Uterus (tissue), 4 donors: ENCODE results near the gene PAX2. TPM values are rescaled to one million over a fixed set of nuclear protein-coding genes. Genes with fewer than 3 reads are reported as not detected.

Experiments
- DNase-seq, 2 donors: peaks; one replicate each; pipeline ENCODE4 v3.0.0-alpha.2; 2019 to 2020
- H3K27ac ChIP-seq, 2 donors: fragments of 200-600 bp; sonication (generic); 1 replicate in 1 of 2; 2 replicates in 1 of 2; pipeline ENCODE4 v1.5.1; 2016 to 2018
- H3K27me3 ChIP-seq, 2 donors: fragments of 200-600 bp; sonication (generic); one replicate each; pipeline ENCODE4 v1.5.1; 2018 to 2019; ENCODE audit warnings: control low read depth in 1 of 2
- H3K36me3 ChIP-seq, 2 donors: fragments of 200-600 bp; sonication (generic); one replicate each; pipeline ENCODE4 v1.5.1; 2019; ENCODE audit warnings: control low read depth in 1 of 2
- H3K4me1 ChIP-seq, 2 donors: fragments of 200-600 bp; sonication (generic); one replicate each; pipeline ENCODE4 v1.5.1; 2018 to 2019; ENCODE audit warnings: control low read depth in 1 of 2
- H3K4me3 ChIP-seq, 2 donors: fragments of 200-600 bp; sonication (generic); 1 replicate in 1 of 2; 2 replicates in 1 of 2; pipeline ENCODE4 v1.5.1; 2018 to 2019; ENCODE audit warnings: mild to moderate bottlenecking in 1 of 2
- H3K9me3 ChIP-seq, 2 donors: fragments of 200-600 bp; sonication (generic); one replicate each; pipeline ENCODE4 v1.5.1; 2019; ENCODE audit warnings: control low read depth in 1 of 2
- CTCF ChIP-seq, 4 experiments: fragments of 200-600 bp in 2 of 4; fragments of 450-650 bp in 2 of 4; sonication (generic) in 2 of 4; IDR thresholded peaks; one replicate each; pipeline ENCODE4 v1.5.1; 2016 to 2019; ENCODE audit warnings: antibody characterized with exemption in 4 of 4, mild to moderate bottlenecking in 2 of 4, moderate library complexity in 1 of 4
- POLR2A ChIP-seq, 2 donors: fragments of 450-650 bp; IDR thresholded peaks; one replicate each; pipeline ENCODE4 v1.6.1; 2016; ENCODE audit warnings: antibody characterized with exemption in 2 of 2, mild to moderate bottlenecking in 1 of 2, moderate library complexity in 1 of 2
- intact Hi-C: fragments of 100-400 bp; cut with DNase I; formaldehyde crosslinking; loops from one replicate; pipeline ENCODE4 v1.15.1; 2023; ENCODE audit warnings: low total_unique reads
- total RNA-seq, 4 donors: library from RNA; depleted of rRNA in 3 of 4; stranded (reverse); fragments of >200 nt in 3 of 4; gene quantifications; one replicate each; pipeline versions ENCODE4 v1.1.0 to v1.2.4, GENCODE V29; 2014 to 2023
- donor health status: DM: yes; HTN: yes; CAD: no.

The PAX2 gene
- total RNA-seq, 4 donors from 2014 or later, result 0.64 to 39.7 (median 21.3) TPM; not detected in 1

DNA sequence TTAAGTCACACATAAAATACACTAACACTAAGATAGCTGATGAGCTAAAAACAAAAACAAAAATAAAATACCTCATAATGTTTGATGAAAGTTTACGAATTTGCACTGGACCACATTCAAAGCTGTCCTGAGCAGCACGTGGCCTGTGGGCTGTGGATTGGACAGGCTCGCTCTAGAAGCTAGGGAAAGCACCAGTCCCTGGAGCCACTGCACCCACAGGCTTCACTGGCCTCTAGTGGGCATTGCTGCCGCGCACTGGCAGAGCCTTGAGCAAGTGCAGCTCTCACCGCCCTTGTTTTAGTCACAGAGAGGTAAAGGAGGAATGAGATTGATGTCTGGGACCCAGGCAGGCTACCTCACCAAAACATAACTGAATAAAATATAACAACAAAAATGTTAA, 67.6 kb downstream of the PAX2 start:
- H3K4me1 ChIP-seq, result no peaks in the 10 kb centered on the region
- no peaks in the 10 kb centered on the region for H3K36me3 ChIP-seq
- H3K27ac ChIP-seq, result no peak overlapping the region
- TF ChIP-seq CTCF (IDR thresholded peaks at IDR 0.05) (no peak), POLR2A (IDR thresholded peaks at IDR 0.05) (no peak)
- no peaks in the 10 kb centered on the region for H3K9me3 ChIP-seq
- no peak for DNase-seq
- no peak overlapping the region for H3K4me3 ChIP-seq
- peaks cover 0 to 2% of the 10 kb centered on the region in 2 donors for H3K27me3 ChIP-seq
- intact Hi-C loops, result no loop called here

DNA sequence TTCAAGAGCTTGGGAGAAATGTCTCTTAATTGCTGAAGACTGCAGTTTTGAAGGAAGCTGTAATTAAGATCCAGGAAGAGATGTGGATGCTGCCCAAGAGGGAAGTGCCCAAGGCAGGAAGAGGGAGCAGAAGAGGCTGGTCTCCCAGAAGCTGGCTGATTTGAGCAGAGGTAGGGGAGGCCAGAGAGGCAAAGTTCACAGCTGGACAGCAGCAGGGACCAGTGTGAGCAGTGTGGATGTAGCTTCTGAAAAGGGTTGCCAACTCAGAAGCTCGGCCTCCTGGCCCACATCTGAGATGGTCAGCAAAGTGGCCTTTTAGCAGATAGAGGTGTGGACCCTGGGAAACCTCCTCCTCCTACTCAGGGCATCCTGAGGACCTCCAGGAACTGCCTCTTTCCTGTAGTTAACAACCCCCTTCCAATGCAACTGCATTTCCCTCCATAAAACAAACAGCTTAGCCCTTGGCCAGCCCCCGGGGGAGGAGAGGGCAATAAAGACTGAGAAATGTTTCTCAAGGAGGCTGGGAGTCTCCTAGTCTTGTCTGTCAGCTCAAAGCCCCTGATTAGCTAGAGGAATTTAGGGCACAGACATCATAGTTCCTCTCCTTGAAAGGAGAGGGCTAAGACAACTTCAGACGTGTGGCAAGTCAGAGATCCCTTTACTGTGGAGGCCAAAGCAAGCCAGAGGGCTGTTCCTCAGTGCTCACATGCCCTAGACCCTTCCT, 69.5 kb downstream of the PAX2 start:
- H3K9me3 ChIP-seq, result no peaks in the 10 kb centered on the region
- DNase-seq, result no peak
- no peaks in the 10 kb centered on the region for H3K36me3 ChIP-seq
- no peak overlapping the region for H3K4me3 ChIP-seq
- H3K27me3 ChIP-seq, result peaks cover 0 to 10% of the 10 kb centered on the region in 2 donors
- H3K27ac ChIP-seq, result no peak overlapping the region
- TF ChIP-seq POLR2A (IDR thresholded peaks at IDR 0.05) (no peak), CTCF (IDR thresholded peaks at IDR 0.05) (no peak)
- no peaks in the 10 kb centered on the region for H3K4me1 ChIP-seq
- intact Hi-C loops, result no loop called here

DNA sequence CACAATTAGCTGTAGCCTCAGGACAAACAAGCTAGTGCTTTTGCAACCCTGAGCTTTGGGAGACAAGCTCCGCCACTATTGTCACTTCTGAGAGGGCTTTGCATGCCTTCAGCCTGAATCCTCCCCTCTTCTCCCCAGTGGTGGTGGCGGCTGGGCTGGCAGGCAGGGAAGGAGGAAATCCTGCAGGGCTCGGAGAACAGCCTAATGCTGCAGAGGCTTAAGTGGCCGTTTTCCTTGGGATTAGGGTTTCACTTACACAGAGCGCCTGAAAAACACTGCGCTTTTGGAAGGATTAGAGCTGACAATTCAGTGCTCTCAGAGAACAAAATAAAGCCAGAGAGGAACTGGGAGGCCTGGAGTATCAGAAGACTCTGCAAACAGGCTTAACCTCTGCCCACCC, 71.3 kb downstream of the PAX2 start:
- intact Hi-C loops, result no loop called here
- no peak overlapping the region for H3K27ac ChIP-seq
- H3K4me1 ChIP-seq, result no peaks in the 10 kb centered on the region
- H3K27me3 ChIP-seq, result peaks cover 0 to 15% of the 10 kb centered on the region in 2 donors
- no peak for TF ChIP-seq POLR2A (IDR thresholded peaks at IDR 0.05)
- TF ChIP-seq CTCF (IDR thresholded peaks at IDR 0.05), result no peak
- H3K9me3 ChIP-seq, result no peaks in the 10 kb centered on the region
- no peaks in the 10 kb centered on the region for H3K36me3 ChIP-seq
- H3K4me3 ChIP-seq, result no peak overlapping the region
- no peak for DNase-seq

DNA sequence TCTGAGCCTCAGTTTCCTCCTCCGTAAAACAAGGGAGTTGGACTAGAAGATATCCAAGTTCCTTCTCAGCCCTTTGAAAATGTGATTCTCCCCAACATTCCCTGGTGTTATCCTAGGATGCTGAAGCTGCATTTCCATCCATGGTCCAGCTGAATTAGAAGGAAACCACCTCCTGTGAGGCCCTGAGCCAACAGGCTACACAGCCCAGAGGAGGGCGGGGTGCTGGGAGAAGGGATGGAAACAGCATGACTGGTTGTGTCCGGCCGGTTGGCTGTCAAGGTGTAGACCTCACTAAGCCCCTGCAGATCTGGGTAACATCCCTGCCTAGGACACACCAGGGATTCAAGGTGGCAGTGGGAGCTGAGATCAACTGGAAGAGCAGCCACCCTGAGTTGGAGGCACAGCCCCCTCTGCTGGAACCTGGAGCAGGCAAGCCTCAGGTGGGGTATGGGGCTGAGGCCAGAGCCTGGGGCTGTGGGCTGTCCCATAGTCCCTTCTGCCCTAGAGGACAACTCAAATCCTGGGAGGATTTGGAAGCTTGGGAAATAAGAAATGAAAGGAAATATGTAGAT, 72.0 kb downstream of the PAX2 start:
- no peaks in the 10 kb centered on the region for H3K4me1 ChIP-seq
- H3K27ac ChIP-seq, result no peak overlapping the region
- intact Hi-C loops, result no loop called here
- H3K4me3 ChIP-seq, result no peak overlapping the region
- H3K9me3 ChIP-seq, result no peaks in the 10 kb centered on the region
- no peak for TF ChIP-seq CTCF (IDR thresholded peaks at IDR 0.05)
- no peak for TF ChIP-seq POLR2A (IDR thresholded peaks at IDR 0.05)
- DNase-seq, result no peak
- peaks cover 0 to 19% of the 10 kb centered on the region in 2 donors for H3K27me3 ChIP-seq
- no peaks in the 10 kb centered on the region for H3K36me3 ChIP-seq

DNA sequence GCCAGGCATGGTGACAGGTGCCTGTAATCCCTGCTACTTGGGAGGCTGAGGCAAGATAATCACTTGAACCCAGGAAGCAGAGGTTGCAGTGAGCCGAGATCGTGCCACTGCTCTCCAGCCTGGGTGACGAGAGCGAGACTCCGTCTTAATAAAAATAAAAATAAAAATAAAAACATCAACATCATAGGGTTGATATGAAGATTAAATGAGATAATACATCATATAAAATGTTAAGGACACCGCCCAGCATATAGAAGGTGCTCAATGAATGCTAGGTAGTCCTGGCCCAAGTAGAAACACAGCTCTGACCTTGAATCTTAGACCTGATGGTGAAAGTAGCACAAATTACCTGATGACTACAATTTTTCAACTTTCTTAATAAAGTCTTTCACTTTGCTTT, 74.0 kb downstream of the PAX2 start:
- Histone ChIP-seq H3K4me3 (no peak overlapping the region), H3K27me3 (peaks cover 0 to 19% of the 10 kb centered on the region in 2 donors), H3K36me3 (no peaks in the 10 kb centered on the region), H3K9me3 (no peaks in the 10 kb centered on the region), H3K4me1 (no peaks in the 10 kb centered on the region), H3K27ac (no peak overlapping the region)
- DNase-seq, result no peak
- no peak for TF ChIP-seq POLR2A (IDR thresholded peaks at IDR 0.05)
- no peak for TF ChIP-seq CTCF (IDR thresholded peaks at IDR 0.05)
- intact Hi-C loops, result no loop called here
